ENCODE results near the gene DSTN. TPM values are rescaled to one million over a fixed set of nuclear protein-coding genes. Genes with fewer than 3 reads are reported as not detected.

Gene DSTN
- total and polyA plus RNA-seq, 2 experiments from 2014 or later: 162 to 459 TPM

GRCh38 chr20:17538517-17539170, 31.2 kb upstream of the DSTN start:
- H3K9me2 ChIP-seq (ENCODE audit: insufficient read depth): no peaks in the 10 kb centered on the region
- H4K20me1 ChIP-seq (replicated peaks; ENCODE audit: insufficient read depth): no peaks in the 10 kb centered on the region
- Mint-ChIP-seq H3K36me3 (ENCODE audit: low read depth) (peaks cover 3% of the 10 kb centered on the region; the same call in 2 of the 3 replicates), H3K27me3 (ENCODE audit: insufficient read depth, low read depth, poor library complexity) (peaks cover 6% of the 10 kb centered on the region), H3K4me3 (no peak overlapping the region), H3K27ac (no peak overlapping the region), H3K9me3 (peaks cover 4% of the 10 kb centered on the region; the same call in 2 of the 3 replicates), H3K4me1 (peaks cover 13% of the 10 kb centered on the region)
- no peaks in the 10 kb centered on the region for H3K27me3 ChIP-seq (ENCODE audit: insufficient read depth)
- DNase-seq (ENCODE audit: low spot score): no peak
- TF ChIP-seq ZNF114 (CRISPR knock-in tag; IDR thresholded peaks at IDR 0.05) (no peak), JUNB (IDR thresholded peaks at IDR 0.05; ENCODE audit: unreplicated experiment) (no peak), CREB1 (CRISPR knock-in tag; IDR thresholded peaks at IDR 0.05; ENCODE audit: low read depth) (no peak), EZH2phosphoT487 (IDR thresholded peaks at IDR 0.05; ENCODE audit: unreplicated experiment) (no peak)
- TF ChIP-seq, protein P1, sequence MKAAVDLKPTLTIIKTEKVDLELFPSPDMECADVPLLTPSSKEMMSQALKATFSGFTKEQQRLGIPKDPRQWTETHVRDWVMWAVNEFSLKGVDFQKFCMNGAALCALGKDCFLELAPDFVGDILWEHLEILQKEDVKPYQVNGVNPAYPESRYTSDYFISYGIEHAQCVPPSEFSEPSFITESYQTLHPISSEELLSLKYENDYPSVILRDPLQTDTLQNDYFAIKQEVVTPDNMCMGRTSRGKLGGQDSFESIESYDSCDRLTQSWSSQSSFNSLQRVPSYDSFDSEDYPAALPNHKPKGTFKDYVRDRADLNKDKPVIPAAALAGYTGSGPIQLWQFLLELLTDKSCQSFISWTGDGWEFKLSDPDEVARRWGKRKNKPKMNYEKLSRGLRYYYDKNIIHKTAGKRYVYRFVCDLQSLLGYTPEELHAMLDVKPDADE (IDR thresholded peaks at IDR 0.05): no peak
- TF ChIP-seq, protein P2, sequence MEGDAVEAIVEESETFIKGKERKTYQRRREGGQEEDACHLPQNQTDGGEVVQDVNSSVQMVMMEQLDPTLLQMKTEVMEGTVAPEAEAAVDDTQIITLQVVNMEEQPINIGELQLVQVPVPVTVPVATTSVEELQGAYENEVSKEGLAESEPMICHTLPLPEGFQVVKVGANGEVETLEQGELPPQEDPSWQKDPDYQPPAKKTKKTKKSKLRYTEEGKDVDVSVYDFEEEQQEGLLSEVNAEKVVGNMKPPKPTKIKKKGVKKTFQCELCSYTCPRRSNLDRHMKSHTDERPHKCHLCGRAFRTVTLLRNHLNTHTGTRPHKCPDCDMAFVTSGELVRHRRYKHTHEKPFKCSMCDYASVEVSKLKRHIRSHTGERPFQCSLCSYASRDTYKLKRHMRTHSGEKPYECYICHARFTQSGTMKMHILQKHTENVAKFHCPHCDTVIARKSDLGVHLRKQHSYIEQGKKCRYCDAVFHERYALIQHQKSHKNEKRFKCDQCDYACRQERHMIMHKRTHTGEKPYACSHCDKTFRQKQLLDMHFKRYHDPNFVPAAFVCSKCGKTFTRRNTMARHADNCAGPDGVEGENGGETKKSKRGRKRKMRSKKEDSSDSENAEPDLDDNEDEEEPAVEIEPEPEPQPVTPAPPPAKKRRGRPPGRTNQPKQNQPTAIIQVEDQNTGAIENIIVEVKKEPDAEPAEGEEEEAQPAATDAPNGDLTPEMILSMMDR (conservative IDR thresholded peaks at IDR 0.05; ENCODE audit: low read depth in 2 of 2): no peak
- H3K4me2 ChIP-seq: no peak overlapping the region
- H3K27ac ChIP-seq (ENCODE audit: low read depth): no peak overlapping the region
- H3K36me3 ChIP-seq (ENCODE audit: insufficient read depth): no peaks in the 10 kb centered on the region
- H2AFZ ChIP-seq: no peak overlapping the region
- no peak for ATAC-seq
- peaks cover 4% of the 10 kb centered on the region; the same call in 1 of the 2 replicates for H3F3A ChIP-seq (replicated peaks; ENCODE audit: low read depth)
- H3K4me1 ChIP-seq (ENCODE audit: insufficient read depth): peaks cover 3% of the 10 kb centered on the region
- no peaks in the 10 kb centered on the region for H3K79me2 ChIP-seq (replicated peaks; ENCODE audit: insufficient read depth)
- no peak overlapping the region for H3K4me3 ChIP-seq

- Histone ChIP-seq H3K79me2 (replicated peaks; ENCODE audit: insufficient read depth) (no peaks in the 10 kb centered on the region), H3F3A (replicated peaks; ENCODE audit: low read depth) (peaks cover 6% of the 10 kb centered on the region; the same call in 1 of the 2 replicates), H3K27me3 (ENCODE audit: insufficient read depth) (no peaks in the 10 kb centered on the region), H4K20me1 (replicated peaks; ENCODE audit: insufficient read depth) (no peaks in the 10 kb centered on the region), H3K9me2 (ENCODE audit: insufficient read depth) (no peaks in the 10 kb centered on the region), H3K4me2 (no peak overlapping the region), H3K36me3 (ENCODE audit: insufficient read depth) (no peaks in the 10 kb centered on the region), H3K4me1 (ENCODE audit: insufficient read depth) (peaks cover 4% of the 10 kb centered on the region; the same call in 1 of the 2 replicates), H3K27ac (ENCODE audit: low read depth) (no peak overlapping the region), H3K4me3 (no peak overlapping the region), H2AFZ (no peak overlapping the region)
- DNase-seq (ENCODE audit: low spot score): no peak
- H3K4me3 Mint-ChIP-seq: no peak overlapping the region
- TF ChIP-seq ZNF331 (CRISPR knock-in tag; IDR thresholded peaks at IDR 0.05; ENCODE audit: low read depth) (no peak), POLR2AphosphoS5 (IDR thresholded peaks at IDR 0.05; ENCODE audit: low read depth) (no peak)
- peaks cover 8% of the 10 kb centered on the region; the same call in 2 of the 3 replicates for H3K4me1 Mint-ChIP-seq
- peaks cover 6% of the 10 kb centered on the region for H3K27me3 Mint-ChIP-seq (ENCODE audit: insufficient read depth, low read depth, poor library complexity)
- peaks cover 3% of the 10 kb centered on the region; the same call in 2 of the 3 replicates for H3K9me3 Mint-ChIP-seq
- peaks cover 3% of the 10 kb centered on the region; the same call in 2 of the 3 replicates for H3K36me3 Mint-ChIP-seq (ENCODE audit: low read depth)
- H3K27ac Mint-ChIP-seq: no peak overlapping the region
- ATAC-seq: no peak
These were observed 28.3 kb upstream of the DSTN start for GRCh38 chr20:17541596-17541995.

All from GM23338 (cell line).